ENCODE data around the gene RIMS3.

DNA sequence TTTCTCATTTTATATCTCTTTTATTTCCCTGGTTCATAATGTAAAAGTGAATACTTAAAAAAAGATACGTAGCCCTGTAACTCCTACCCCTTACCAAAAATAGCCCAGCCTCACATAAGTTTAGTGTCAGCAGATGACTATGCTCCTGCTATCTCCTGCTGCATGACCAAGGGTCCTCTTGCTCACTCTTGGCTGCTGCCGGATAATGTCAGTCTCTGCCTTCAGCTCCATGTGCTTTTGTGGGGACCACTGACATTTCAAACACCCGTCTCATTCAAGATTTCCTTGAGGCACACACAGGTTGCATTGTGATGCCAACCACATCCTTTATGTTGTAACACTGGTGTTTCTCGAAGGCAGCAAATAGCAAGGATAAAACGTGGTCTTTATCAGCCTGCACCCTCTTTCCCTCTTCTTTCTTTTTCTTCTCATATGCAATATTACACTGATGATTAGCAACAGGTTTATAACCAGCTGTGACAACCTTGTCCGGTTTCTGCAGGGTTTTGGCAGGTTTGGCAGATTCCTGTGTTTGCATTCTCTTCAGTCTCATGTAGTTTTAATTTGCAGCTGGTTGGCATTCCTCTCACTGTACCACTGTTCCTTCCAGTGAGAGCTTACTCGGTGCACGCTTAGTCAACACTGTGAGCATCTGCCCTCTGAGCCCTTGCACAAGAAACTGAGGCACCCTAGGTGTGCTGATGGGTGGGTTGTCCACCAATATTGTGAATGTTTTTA is 71.9 kb downstream of the RIMS3 start:
- TF ChIP-seq YY1 (IDR thresholded peaks at IDR 0.05; ENCODE audit: insufficient read depth, insufficient read length), result no peak
- TF ChIP-seq ZNF274 (IDR thresholded peaks at IDR 0.05; ENCODE audit: low read depth, low read length), result no peak
